ENCODE results near the gene SH2D1B. TPM values are rescaled to one million over a fixed set of nuclear protein-coding genes. Genes with fewer than 3 reads are reported as not detected.
A peak's percentile ranks its signal among the peaks of the same experiment; 100 is the strongest.
"Not testable (repeated sequence)": the region's sequence is repeated elsewhere in the genome, so short reads cannot be mapped to it uniquely, and the experiment has no call there.

The SH2D1B gene
- total RNA-seq, 1 donor from 2014 or later = not detected

DNA sequence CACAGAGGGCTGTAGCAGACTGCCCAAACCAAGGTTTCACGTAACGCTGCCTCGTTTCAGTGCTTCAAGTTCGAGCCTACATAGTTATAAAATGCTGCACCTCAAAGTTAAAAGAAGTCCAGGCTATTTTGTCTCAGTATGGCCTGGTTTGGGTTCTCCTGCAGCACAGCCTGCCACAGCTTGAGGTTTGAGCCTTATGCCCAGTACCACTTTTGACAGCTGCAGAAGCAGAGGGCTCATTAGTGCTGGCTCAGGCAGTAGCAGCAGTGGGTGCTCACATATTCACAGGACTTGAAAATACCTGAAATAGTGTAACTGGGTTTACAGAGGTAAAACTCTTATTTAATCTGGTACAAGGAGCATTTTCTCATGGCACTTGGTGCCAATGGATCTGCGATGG lies 50.6 kb downstream of the SH2D1B start:
- no peak for DNase-seq

DNA sequence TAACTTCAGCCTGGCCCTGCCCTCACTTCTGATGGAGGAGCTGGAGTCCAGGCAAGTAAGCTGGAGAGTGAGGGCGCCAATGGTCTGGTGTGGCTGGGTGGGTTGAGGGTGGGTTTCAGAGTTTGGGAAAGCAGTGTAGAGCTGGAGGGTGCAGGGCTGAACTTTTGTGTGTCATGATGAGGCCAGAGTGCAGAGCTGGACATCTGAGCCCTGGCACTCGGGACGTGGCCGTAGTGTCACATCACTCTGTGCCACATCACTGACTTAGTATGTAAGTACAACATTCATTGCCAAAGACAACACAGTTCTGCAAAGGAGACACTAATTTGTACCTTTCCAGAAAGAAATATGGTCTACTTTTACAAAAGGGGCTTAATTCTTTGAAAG lies 51.1 kb downstream of the SH2D1B start:
- DNase-seq = no peak

DNA sequence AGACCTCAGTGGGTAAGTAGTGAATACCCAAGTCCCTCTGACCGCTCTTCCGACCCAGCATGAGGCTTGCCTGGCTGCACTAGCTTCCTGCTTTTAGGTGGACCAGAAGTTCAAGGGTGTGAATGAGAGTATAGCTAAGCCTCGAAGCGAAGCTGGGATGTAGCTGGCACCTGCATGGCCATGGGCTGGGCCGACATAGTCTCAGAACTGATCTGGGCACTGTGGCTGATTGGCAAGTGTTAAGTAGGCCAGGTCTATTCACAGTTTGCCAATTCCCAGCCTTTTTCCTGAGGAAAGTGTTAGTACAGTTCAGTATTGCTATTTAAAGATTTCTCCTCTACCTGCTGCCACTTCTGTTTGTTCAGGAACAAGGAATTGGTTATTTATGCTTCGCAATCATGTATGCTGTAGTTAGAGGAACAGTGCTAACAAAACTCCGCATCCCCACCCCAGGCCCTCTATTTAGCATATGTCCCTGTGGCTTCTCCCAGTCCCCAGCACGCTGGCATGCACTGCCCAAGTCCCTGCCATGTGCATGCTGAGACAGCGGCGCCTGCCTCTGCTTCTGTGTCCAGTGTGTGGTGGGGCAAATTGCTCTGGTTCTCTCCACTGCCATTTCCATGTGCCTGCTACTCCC lies 51.6 kb downstream of the SH2D1B start:
- DNase-seq = no peak

DNA sequence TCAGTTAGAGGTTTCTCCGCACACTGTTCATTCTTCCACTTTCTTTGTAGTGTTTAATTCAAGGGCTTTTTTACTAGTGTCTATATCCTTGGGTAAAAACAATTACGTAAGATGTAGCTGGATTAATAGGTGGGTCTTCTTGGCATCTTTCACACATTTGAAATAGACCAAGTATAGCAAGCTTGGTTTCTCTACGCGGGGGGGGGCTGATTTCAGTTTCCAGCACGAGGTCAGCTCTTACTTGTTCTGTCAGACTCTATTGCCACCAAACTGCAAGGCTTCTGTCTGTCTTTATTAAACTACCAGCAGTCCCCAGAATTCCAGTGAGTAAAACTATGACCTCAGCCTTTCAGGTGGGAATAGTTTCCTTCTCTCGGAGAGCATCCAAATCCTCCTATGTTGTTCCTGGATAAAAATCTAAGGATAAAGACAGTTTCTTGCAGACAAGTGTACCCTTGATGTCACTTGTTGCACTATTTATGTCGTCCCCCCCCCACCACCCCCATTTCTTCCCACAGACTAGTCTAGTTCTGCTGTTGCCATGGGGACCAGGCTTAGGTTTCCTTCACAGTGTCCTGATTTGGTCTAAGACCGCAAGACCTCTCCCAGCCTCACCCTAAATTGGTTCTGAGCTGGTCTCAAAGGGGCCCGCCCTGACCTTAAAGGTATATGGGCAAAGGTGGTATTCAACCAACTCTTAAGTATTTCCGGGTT lies 52.3 kb downstream of the SH2D1B start:
- DNase-seq = no peak

DNA sequence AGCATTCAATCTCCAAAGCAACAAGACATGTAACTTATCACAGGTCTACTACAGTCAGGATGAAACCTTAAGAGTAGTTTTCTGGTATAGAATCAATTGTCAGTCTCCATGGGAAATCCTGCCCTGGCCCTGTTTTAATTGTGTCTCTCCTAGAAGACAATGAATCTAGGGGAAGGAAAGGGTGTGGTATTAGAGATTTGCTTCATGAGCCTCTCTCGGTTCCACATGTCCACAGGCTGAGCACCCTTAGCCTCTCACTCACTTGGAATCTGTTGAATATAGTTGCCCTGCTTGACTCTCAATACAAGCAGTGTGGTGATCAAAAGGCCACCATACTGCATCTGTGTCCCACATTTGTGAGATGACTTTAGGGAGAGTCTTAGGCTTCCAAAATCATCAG lies 53.0 kb downstream of the SH2D1B start:
- DNase-seq = no peak

DNA sequence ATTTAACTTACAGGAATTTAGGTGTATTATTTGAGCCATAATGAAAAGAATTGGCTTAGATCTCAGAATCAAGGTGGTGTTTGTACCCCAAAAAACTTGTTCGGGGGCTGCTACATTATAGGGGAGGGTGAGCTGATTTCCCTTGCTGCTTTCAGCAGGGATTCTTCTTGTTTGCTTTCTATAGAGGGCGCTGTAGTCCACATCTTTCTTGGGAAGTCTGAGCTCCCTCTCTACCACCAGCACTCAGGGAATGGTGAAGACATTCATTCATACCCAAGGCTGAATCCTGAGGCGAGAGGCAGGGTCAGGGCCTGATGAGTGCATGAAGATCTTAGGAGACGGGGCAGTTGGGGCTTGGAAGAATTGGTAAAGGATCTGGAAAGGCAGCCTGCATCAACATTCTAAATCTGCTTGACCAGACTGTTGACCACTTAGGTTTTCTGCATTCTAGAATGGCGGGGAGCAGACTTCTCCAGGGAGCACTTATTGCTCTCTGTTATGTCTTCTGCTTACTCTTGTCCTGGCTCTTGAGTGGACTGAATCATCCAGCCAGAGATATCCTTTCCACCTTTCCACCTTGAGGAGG lies 54.2 kb downstream of the SH2D1B start:
- DNase-seq = no peak

DNA sequence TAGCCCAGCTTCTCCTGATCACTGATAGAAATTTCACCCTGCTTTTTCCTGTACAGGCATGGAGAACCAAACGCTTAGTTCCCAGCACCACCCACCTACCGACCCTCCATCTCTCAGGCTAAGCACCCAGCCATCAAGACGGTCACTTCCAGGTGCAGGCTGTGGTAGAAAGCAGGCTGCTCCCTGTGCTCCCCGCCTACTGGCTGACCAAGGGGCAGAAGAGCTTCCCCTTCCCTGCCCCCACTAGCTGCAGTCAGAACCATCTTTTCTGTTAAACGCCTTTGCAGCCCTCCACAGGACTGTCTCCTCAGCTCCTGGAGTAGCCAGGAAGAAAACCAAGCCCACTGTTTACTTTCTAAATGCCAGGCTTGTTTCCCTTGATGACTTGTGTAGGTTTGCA lies 58.2 kb downstream of the SH2D1B start:
- no peak for DNase-seq

DNA sequence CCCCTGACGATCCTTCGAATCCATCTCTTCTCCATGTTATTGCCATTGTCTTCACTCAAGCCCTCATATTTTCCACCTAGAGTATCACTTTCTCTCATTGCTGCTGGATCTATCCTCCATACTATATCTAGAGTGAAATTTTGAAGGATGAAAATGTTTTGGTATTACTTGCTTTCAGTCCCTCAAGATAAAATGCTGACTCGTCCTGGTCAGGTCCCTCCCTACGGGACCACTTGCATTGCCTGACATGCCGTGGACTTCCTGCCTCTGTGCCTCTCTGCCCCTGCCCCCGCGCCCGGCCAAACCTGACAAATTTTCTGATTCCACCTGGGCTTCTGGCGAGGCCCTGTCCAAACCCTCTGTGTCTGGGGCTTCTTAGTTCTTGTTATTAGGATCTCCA lies 58.9 kb downstream of the SH2D1B start:
- no peak for DNase-seq

DNA sequence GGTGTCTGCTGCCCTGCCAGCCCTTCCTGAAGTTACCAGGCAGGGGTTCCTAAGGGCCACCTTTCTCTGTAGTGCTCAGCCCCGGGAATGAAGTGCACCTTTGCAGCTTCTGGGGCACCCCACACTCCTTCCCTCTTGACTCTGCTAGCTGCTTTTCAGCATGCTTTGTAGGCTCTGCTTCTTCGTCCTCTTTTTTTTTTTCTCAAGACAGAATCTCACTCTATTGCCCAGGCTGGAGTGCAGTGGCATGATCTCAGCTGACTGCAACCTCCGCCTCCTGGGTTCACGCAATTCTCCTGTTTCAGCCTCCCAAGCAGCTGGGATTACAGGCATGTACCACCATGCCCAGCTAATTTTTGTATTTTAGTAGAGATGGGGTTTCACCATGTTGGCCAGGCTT lies 60.1 kb downstream of the SH2D1B start:
- not testable (repeated sequence) for DNase-seq

DNA sequence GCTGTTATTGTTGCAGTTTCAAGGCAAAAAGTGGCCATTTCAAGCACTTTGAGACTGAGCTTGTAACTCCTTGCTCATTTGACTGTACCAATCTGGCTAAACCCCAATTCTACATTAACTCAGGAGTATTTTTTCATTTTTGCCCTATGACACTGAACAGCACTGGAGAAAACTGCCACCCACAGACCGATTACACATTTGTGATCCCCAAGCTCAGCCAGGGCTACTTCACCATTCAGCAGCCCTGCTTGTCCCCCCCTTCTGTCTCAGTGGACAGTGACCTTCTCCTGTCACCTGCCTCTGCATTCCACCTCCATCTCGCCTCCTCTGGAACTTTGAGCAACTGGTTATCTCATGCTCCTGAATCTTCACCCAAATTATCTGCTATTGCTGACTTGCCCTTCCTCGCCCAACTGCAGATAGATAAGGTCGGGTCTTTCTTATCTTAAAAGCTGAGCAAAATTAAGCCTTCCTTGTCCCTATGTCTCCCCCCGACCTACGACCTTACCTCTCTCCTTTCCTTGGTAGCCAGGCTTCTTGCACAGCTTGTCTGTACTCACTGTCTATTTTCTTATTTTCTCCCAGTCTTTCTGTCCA lies 60.6 kb downstream of the SH2D1B start:
- no peak for DNase-seq

DNA sequence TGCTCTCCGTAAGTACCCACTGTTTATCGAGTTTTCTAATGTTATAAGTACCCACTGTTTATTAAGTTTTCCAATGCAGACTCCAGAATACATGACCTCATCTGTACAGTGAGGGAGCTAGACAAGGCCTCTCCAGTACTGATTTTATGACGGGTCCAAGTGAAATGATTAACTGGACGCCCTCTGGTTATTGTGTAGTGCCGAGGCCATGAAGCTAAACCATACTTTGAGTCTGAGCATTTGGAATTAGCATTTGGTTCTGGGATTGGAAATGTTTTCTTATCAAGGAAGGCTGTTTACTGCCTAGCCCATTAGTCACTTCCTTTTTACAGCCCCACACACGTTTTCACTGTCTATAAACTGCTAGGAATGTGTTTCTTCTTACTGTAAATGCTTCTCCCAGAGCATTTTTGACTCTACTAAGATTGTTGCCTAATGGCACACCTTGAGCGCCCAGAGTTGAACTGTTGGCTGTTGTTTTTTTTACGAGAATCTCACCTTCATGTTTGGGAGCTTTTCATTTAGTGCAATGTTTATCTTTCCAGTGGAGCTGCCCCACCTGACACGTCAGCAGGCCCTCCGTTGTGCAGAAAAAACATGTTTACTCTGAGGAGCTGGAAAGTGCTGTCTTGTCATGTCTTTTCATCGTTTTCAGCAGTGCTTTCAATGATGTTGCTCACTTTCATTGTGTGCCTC lies 62.2 kb downstream of the SH2D1B start:
- peak; percentile 17 for DNase-seq

DNA sequence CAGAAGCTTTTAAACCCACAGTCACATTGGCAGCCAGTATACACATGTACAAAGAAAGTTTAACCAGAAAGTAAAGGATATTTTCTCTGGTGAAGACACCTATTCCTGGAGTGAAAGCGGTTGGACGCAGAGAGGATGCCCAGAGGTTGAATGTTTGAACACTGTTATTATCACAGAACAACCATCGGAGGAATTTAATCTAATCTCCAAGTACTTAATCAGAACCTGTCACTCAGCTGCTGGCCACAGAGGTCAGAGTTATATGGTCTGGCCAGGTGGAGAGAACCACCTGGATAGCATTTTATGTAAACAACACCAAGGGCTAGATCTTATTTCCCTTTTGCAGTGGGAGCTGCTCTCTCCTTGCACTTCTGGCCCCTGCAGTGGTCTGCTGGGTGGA lies 64.7 kb downstream of the SH2D1B start:
- DNase-seq = no peak

Other genes starting within 250 kb of the SH2D1B start
- gene SPATA46, start 35.3 kb downstream of the SH2D1B start, total RNA-seq = not detected
- gene C1orf226, start 30.4 kb downstream of the SH2D1B start, total RNA-seq = 1.5 TPM
- gene UHMK1, start 85.7 kb upstream of the SH2D1B start, total RNA-seq = 36.0 TPM
- 54.6 TPM for gene UAP1, start 149.6 kb upstream of the SH2D1B start, total RNA-seq
- 61.7 TPM for gene DDR2, start 220.3 kb upstream of the SH2D1B start, total RNA-seq

All from skin of body (tissue), 2 donors.